Upper lobe of right lung (tissue), 1 donor: ENCODE results near the gene GAD1. TPM values are rescaled to one million over a fixed set of nuclear protein-coding genes. Genes with fewer than 3 reads are reported as not detected.

Experiments used
- ATAC-seq: fragments of 200-7000 bp; cut with Tn5 transposase; one replicate; pipeline ENCODE4 v1.9.1; 2020; ENCODE audit warnings: mild to moderate bottlenecking, moderate library complexity
- DNase-seq: peaks from one replicate; pipeline ENCODE4 v3.0.0-alpha.2; 2020
- H3K27ac ChIP-seq: fragments of 200-600 bp; one replicate; pipeline ENCODE4 v1.8.0; 2022
- H3K27me3 ChIP-seq: fragments of 200-600 bp; one replicate; pipeline ENCODE4 v1.8.0; 2022; ENCODE audit warnings: mild to moderate bottlenecking
- H3K36me3 ChIP-seq: fragments of 200-600 bp; one replicate; pipeline ENCODE4 v1.8.0; 2022
- H3K4me1 ChIP-seq: fragments of 200-600 bp; one replicate; pipeline ENCODE4 v1.8.0; 2022
- H3K4me3 ChIP-seq: fragments of 200-600 bp; one replicate; pipeline ENCODE4 v1.8.0; 2022; ENCODE audit warnings: mild to moderate bottlenecking
- H3K9me3 ChIP-seq: fragments of 200-600 bp; one replicate; pipeline ENCODE4 v1.8.0; 2022
- intact Hi-C: fragments of 100-400 bp; cut with DNase I; formaldehyde crosslinking; loops from one replicate; pipeline ENCODE4 v1.11.0; 2022
- total RNA-seq: library from RNA; stranded (reverse); fragmentation: NEBNext Ultra II Directional; extraction: Animal tissue kit (Norgen Biotek cat#: 25700); gene quantifications from one replicate; pipeline ENCODE4 v1.2.1, GENCODE V29; 2021
- TF ChIP-seq, protein P1 (sequence below): fragments of 200-600 bp; IDR thresholded peaks from one replicate; pipeline ENCODE4 v1.8.0; 2022; ENCODE audit warnings: antibody characterized with exemption
- donor health status: DM: no; HTN: yes; CAD: no; lungs with severe emphysema.

Gene GAD1
- total RNA-seq, 1 donor from 2014 or later, result not detected

DNA sequence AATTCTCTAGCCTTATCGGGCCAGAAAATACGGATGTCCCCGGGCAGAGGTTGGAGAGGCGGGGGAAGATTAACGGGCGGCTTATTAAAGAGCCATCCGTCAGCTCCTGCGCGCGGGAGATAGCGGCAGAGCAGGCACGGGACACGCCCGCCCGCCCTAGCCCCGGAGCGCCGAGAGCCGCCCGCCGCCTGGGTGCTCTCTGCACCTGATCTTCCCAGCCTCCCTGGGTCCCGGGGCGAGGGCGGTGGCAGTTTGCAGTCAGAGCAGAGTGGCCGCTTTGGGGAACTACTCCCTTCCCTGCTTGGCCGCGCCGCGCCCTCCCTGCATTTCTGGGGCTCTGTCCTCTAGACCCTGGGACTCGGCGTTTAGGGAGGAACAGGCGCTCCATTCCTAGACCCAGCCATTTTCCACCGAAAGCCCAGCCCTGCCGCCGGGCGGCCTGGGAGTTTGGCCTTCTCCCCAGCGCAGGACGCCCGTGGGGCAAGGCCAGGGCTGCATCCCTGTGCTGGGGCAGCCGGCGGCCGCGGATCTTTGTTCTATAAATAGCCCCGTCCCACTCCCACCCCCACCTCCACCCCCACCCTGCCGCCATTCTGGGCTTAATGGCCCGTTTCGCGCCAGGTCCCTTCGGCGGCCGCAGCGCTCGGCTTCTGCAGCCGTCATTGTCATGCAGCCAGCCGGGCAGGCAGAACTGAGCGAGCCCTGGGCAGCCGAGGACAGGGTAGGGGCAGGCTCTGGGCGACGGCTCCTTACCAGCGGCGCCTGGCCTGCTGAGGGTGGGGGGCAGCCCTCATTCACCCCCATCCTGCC, 6.6 kb downstream of the GAD1 start:
- ATAC-seq (peak; percentile 36), DNase-seq (no peak)
- TF ChIP-seq, protein P1, sequence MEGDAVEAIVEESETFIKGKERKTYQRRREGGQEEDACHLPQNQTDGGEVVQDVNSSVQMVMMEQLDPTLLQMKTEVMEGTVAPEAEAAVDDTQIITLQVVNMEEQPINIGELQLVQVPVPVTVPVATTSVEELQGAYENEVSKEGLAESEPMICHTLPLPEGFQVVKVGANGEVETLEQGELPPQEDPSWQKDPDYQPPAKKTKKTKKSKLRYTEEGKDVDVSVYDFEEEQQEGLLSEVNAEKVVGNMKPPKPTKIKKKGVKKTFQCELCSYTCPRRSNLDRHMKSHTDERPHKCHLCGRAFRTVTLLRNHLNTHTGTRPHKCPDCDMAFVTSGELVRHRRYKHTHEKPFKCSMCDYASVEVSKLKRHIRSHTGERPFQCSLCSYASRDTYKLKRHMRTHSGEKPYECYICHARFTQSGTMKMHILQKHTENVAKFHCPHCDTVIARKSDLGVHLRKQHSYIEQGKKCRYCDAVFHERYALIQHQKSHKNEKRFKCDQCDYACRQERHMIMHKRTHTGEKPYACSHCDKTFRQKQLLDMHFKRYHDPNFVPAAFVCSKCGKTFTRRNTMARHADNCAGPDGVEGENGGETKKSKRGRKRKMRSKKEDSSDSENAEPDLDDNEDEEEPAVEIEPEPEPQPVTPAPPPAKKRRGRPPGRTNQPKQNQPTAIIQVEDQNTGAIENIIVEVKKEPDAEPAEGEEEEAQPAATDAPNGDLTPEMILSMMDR, result no peak
- Histone ChIP-seq H3K27ac (no peak overlapping the region), H3K4me1 (peaks cover 42% of the 10 kb centered on the region), H3K4me3 (peak overlapping the region; percentile 33), H3K27me3 (peaks cover 73% of the 10 kb centered on the region), H3K9me3 (no peaks in the 10 kb centered on the region), H3K36me3 (no peaks in the 10 kb centered on the region)
- intact Hi-C loops, result no loop called here

DNA sequence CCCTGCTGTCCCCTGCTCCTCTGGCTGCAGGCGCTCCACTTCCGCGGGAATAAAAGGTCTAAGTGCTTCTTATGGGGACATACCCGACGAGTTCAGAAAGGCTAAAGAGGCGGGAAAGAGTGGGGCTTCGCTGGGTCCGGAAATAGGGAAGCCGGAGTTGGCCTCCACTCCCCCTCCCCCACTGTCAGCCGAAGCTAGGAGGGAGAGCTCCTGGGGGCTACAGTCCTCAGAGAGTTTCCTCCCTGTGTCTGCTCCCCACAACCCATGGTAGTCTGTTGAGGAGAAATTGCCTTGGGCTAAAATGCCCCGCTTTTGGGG, 7.2 kb downstream of the GAD1 start:
- Histone ChIP-seq H3K36me3 (no peaks in the 10 kb centered on the region), H3K9me3 (no peaks in the 10 kb centered on the region), H3K27ac (no peak overlapping the region), H3K27me3 (peaks cover 67% of the 10 kb centered on the region), H3K4me1 (peaks cover 42% of the 10 kb centered on the region), H3K4me3 (peak overlapping the region; percentile 33)
- DNase-seq, result no peak
- TF ChIP-seq, protein P1, result no peak
- intact Hi-C loops, result no loop called here
- ATAC-seq, result no peak

DNA sequence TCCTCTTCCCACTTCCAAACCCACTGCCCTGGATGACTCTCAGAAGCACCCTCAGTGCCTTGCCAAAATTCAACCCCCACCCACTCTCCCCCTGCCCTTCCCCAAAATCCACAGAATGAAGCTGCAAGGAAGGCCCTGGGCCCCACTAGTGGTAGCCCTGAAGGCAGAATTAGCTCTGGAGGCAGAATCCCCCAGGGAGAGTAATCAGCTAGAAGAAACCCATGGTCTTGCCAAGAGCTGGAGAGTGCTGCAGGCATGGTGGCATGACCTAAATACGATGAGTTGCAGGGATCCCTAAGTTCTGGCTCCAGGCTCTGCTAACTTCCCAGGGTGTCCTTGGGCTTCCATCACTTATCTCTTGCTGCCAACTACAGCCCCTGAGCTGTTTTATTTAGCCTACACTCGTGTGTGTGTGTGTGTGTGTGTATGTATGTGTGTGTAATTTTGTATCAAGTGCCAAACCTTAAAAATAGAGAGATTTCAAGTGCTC, 7.9 kb downstream of the GAD1 start:
- Histone ChIP-seq H3K4me1 (peaks cover 42% of the 10 kb centered on the region), H3K9me3 (no peaks in the 10 kb centered on the region), H3K27me3 (peaks cover 60% of the 10 kb centered on the region), H3K4me3 (no peak overlapping the region), H3K36me3 (no peaks in the 10 kb centered on the region), H3K27ac (no peak overlapping the region)
- TF ChIP-seq, protein P1, result no peak
- ATAC-seq (no peak), DNase-seq (no peak)
- intact Hi-C loops, result no loop called here

DNA sequence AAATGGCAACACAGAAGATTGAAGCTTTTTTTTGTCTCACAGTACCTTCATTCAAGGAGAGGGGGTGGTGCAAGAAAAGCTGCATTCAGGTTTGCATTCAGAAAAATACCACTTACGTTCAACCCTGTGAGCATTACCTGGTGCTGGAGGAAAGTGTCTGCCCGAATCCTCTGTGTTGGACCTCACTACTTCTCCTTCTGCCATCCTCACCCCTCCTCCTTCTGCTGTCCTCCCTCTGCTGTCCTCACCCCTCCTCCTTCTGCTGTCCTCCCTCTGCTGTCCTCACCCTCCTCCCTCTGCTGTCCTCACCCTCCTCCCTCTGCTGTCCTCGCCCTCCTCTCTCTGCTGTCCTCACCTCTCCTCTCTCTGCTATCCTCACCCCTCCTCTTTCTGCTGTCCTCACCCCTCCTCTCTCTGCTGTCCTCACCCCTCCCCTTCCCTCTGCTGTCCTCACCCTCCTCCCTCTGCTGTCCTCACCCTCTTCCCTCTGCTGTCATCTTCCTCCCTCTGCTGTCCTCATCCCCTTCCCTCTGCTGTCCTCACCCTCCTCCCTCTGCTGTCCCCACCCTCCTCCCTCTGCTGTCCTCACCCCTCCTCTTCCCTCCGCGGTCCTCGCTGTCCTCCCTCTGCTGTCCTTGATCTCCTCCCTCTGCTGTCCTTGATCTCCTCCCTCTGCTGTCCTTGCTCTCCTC, 11.3 kb downstream of the GAD1 start:
- H3K4me3 ChIP-seq, result no peak overlapping the region
- TF ChIP-seq, protein P1, result no peak
- peaks cover 10% of the 10 kb centered on the region for H3K4me1 ChIP-seq
- peaks cover 36% of the 10 kb centered on the region for H3K27me3 ChIP-seq
- intact Hi-C loops, result no loop called here
- H3K9me3 ChIP-seq, result no peaks in the 10 kb centered on the region
- H3K36me3 ChIP-seq, result no peaks in the 10 kb centered on the region
- no peak overlapping the region for H3K27ac ChIP-seq
- ATAC-seq (no peak), DNase-seq (no peak)

DNA sequence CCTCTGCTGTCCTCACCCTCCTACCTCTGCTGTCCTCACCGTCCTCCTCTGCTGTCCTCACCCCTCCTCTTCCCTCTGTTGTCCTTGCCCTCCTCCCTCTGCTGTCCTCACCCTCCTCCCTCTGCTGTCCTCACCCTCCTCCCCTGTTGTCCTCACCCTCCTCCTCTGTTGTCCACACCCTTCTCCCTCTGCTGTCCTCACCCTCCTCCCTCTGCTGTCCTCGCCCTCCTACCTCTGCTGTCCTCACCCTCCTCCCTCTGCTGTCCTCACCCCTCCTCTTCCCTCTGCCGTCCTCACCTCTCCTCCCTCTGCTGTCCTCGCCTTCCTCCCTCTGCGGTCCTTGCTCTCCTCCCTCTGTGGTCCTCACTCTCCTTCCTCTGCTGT, 11.8 kb downstream of the GAD1 start:
- Histone ChIP-seq H3K27me3 (peaks cover 31% of the 10 kb centered on the region), H3K27ac (no peak overlapping the region), H3K4me3 (no peak overlapping the region), H3K36me3 (no peaks in the 10 kb centered on the region), H3K9me3 (no peaks in the 10 kb centered on the region), H3K4me1 (peaks cover 4% of the 10 kb centered on the region)
- DNase-seq (no peak), ATAC-seq (no peak)
- intact Hi-C loops, result no loop called here
- TF ChIP-seq, protein P1, result no peak
